ENCODE results near the gene TBC1D12.

Gene TBC1D12

GRCh38 chr10:94357193-94357592, 45.1 kb upstream of the TBC1D12 start:
- H3K4me2 ChIP-seq (ENCODE audit: insufficient read depth, low read length): no peak overlapping the region
- peaks cover 18% of the 10 kb centered on the region; the same call in 1 of the 2 replicates for H3K36me3 ChIP-seq (ENCODE audit: insufficient read depth, low read length)
- peaks cover 15% of the 10 kb centered on the region for H3K79me2 ChIP-seq (ENCODE audit: insufficient read depth, low read length)

DNA sequence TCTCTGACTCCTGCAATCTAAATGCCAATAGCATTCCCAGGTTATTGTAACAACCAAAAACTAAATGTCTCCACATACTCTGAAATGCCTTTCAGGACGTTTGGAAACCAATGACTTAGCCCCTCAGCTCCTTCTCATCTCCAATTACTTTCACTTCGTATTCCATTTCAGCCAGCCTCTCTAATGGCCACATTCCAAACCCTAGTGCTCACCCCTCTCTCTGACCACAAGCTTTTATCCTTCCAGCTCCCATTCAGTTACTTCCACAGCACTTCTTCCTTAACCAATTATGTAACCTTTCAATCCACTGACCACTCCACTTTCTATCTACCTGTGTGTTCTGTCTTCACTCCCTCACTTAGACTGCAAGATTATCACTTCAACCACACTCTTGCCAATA, 43.9 kb upstream of the TBC1D12 start:
- DNase-seq (no peak), ATAC-seq (ENCODE audit: insufficient read depth, low read depth) (no peak)
- Histone ChIP-seq H3K9ac (ENCODE audit: low read depth, low read length) (no peak overlapping the region), H3K27me3 (ENCODE audit: insufficient read depth, low read length, poor library complexity) (no peaks in the 10 kb centered on the region), H3K4me2 (ENCODE audit: insufficient read depth, low read length) (no peak overlapping the region), H4K20me1 (ENCODE audit: insufficient read depth, low read length) (no peaks in the 10 kb centered on the region), H3K36me3 (ENCODE audit: insufficient read depth, low read length) (peaks cover 13% of the 10 kb centered on the region; the same call in 1 of the 2 replicates), H3K79me2 (ENCODE audit: insufficient read depth, low read length) (peaks cover 18% of the 10 kb centered on the region), H3K4me1 (ENCODE audit: insufficient read depth, low read length) (peaks cover 16% of the 10 kb centered on the region), H3K4me3 (ENCODE audit: low read depth in 1 of 2, low read length in 2 of 2) (no peak overlapping the region), H2AFZ (ENCODE audit: low read depth, low read length) (no peak overlapping the region), H3K9me3 (ENCODE audit: insufficient read depth, low read length, severe bottlenecking) (no peaks in the 10 kb centered on the region), H3K27ac (ENCODE audit: low read length) (no peak overlapping the region)
- TF ChIP-seq EZH2 (IDR thresholded peaks at IDR 0.05; ENCODE audit: borderline replicate concordance, low read depth, low read length, severe bottlenecking) (no peak), CTCF (IDR thresholded peaks at IDR 0.05; ENCODE audit: borderline replicate concordance, extremely low read depth, low read length, poor library complexity, severe bottlenecking) (no peak)

More at GRCh38 chr10:94357193-94357592, 45.1 kb upstream of the TBC1D12 start:
- DNase-seq (no peak), ATAC-seq (ENCODE audit: insufficient read depth, low read depth) (no peak)
- Histone ChIP-seq H3K4me1 (ENCODE audit: insufficient read depth, low read length) (peaks cover 10% of the 10 kb centered on the region), H4K20me1 (ENCODE audit: insufficient read depth, low read length) (no peaks in the 10 kb centered on the region), H3K9me3 (ENCODE audit: insufficient read depth, low read length, severe bottlenecking) (no peaks in the 10 kb centered on the region), H3K27ac (ENCODE audit: low read length) (no peak overlapping the region), H3K27me3 (ENCODE audit: insufficient read depth, low read length, poor library complexity) (no peaks in the 10 kb centered on the region), H2AFZ (ENCODE audit: low read depth, low read length) (no peak overlapping the region), H3K4me3 (ENCODE audit: low read depth in 1 of 2, low read length in 2 of 2) (no peak overlapping the region), H3K9ac (ENCODE audit: low read depth, low read length) (no peak overlapping the region)
- no peak for TF ChIP-seq EZH2 (IDR thresholded peaks at IDR 0.05; ENCODE audit: borderline replicate concordance, low read depth, low read length, severe bottlenecking)

- H3K27me3 ChIP-seq (ENCODE audit: insufficient read depth, low read length, poor library complexity): no peaks in the 10 kb centered on the region
- ATAC-seq (ENCODE audit: insufficient read depth, low read depth): no peak
- peaks cover 16% of the 10 kb centered on the region for H3K4me1 ChIP-seq (ENCODE audit: insufficient read depth, low read length)
- H3K79me2 ChIP-seq (ENCODE audit: insufficient read depth, low read length): peaks cover 18% of the 10 kb centered on the region
- H3K27ac ChIP-seq (ENCODE audit: low read length): no peak overlapping the region
- peak overlapping the region; percentile 63 for H3K9ac ChIP-seq (ENCODE audit: low read depth, low read length)
- no peaks in the 10 kb centered on the region for H3K9me3 ChIP-seq (ENCODE audit: insufficient read depth, low read length, severe bottlenecking)
- peaks cover 9% of the 10 kb centered on the region; the same call in 1 of the 2 replicates for H3K36me3 ChIP-seq (ENCODE audit: insufficient read depth, low read length)
- peak overlapping the region in 1 of 2 experiments; percentile 68; a peak in 2 of 4 replicates for H3K4me3 ChIP-seq (ENCODE audit: low read depth in 1 of 2, low read length in 2 of 2)
- DNase-seq: peak; percentile 12
- peak overlapping the region; percentile 80 for H3K4me2 ChIP-seq (ENCODE audit: insufficient read depth, low read length)
- no peak for TF ChIP-seq CTCF (IDR thresholded peaks at IDR 0.05; ENCODE audit: borderline replicate concordance, extremely low read depth, low read length, poor library complexity, severe bottlenecking)
- TF ChIP-seq EZH2 (IDR thresholded peaks at IDR 0.05; ENCODE audit: borderline replicate concordance, low read depth, low read length, severe bottlenecking): no peak
- H2AFZ ChIP-seq (ENCODE audit: low read depth, low read length): no peak overlapping the region
- no peaks in the 10 kb centered on the region for H4K20me1 ChIP-seq (ENCODE audit: insufficient read depth, low read length)
Measured at GRCh38 chr10:94361171-94361794, 41.1 kb upstream of the TBC1D12 start.

DNA sequence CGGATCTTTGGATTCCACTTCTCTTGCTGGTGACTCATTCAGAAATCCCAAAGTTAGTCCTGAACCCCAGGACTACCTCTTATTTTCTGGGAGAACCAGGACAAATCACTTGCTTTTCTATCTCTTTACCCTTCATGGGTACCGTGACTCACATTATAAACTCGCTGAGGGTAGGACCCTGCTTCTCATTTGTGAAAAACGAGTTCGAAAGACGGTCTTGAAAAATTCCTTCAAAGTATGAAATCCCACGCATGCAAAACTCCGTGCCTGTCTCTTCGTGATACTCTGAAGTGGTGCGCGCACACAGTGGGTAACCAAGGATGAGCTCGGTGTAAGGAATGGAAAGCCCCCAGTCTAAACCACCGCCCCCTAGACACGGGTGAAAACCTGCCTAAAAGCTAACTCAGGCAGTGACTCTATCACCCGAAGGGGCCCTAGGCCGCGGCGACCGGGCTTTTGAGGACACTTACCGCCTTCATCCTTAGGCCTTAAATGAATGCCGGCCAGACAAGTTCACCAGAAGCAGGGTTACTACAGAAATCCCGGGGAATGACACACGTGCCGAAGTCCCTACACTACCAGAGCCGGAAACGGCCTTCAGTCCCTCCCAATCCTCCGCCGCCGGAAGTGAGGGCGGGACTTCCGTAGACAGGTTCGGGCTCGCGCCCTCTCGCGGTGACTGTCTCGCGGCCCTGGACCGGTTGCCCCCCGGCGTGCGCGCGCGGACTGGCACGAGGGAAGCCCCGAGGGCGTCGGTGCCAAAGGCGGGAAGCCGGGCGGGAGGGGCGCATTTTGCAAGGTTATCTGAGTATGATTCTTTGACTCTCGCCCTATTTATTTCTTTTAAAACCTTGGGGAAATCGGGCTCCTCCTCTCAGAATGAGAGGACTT, 39.7 kb upstream of the TBC1D12 start, which contains the start of gene NOC3L:
TSS of gene NOC3L (minus strand) at position 580 of the 891 bp plus-strand sequence. CDS start at position 479, 101 bp downstream.
- peak within 1 kb of the TSS; percentile 63 for H3K9ac ChIP-seq (ENCODE audit: low read depth, low read length)
- H2AFZ ChIP-seq (ENCODE audit: low read depth, low read length): peak within 1 kb of the TSS; percentile 77
- H3K79me2 ChIP-seq (ENCODE audit: insufficient read depth, low read length): peaks cover 18% of the 10 kb centered on the region
- H3K4me1 ChIP-seq (ENCODE audit: insufficient read depth, low read length): peaks cover 16% of the 10 kb centered on the region
- no peak for TF ChIP-seq EZH2 (IDR thresholded peaks at IDR 0.05; ENCODE audit: borderline replicate concordance, low read depth, low read length, severe bottlenecking)
- peak; percentile 60 for TF ChIP-seq CTCF (IDR thresholded peaks at IDR 0.05; ENCODE audit: borderline replicate concordance, extremely low read depth, low read length, poor library complexity, severe bottlenecking)
- no peaks in the 10 kb centered on the region for H3K27me3 ChIP-seq (ENCODE audit: insufficient read depth, low read length, poor library complexity)
- H3K4me3 ChIP-seq (ENCODE audit: low read depth in 1 of 2, low read length in 2 of 2): peak within 1 kb of the TSS; percentile 57 to 68
- H3K27ac ChIP-seq (ENCODE audit: low read length): peak within 1 kb of the TSS; percentile 73
- peaks cover 2% of the 10 kb centered on the region; the same call in 1 of the 2 replicates for H3K36me3 ChIP-seq (ENCODE audit: insufficient read depth, low read length)
- DNase-seq (peak; percentile 89), ATAC-seq (ENCODE audit: insufficient read depth, low read depth) (peak; percentile 96)
- no peaks in the 10 kb centered on the region for H3K9me3 ChIP-seq (ENCODE audit: insufficient read depth, low read length, severe bottlenecking)
- no peaks in the 10 kb centered on the region for H4K20me1 ChIP-seq (ENCODE audit: insufficient read depth, low read length)
- peak within 1 kb of the TSS; percentile 80 for H3K4me2 ChIP-seq (ENCODE audit: insufficient read depth, low read length)

Measured in DND-41 (cell line).